AG04450 (cell line): ENCODE measurements around the gene NTF4. TPM values are rescaled to one million over a fixed set of nuclear protein-coding genes. Genes with fewer than 3 reads are reported as not detected.
"Not testable (repeated sequence)": the region's sequence is repeated elsewhere in the genome, so short reads cannot be mapped to it uniquely, and the experiment has no call there.

Experiments
- CTCF ChIA-PET: fragments of 300-600, 350-600 bp; formaldehyde crosslinking; extraction: SDS; loops from one replicate; lab custom pipeline; 2022; ENCODE audit warnings: antibody characterized with exemption, inconsistent platforms; lab: Charles Lee
- POLR2A ChIA-PET: fragments of 350-600 bp; formaldehyde crosslinking; extraction: SDS; loops from one replicate; lab custom pipeline; 2021; ENCODE audit warnings: antibody characterized with exemption, inconsistent platforms; lab: Yijun Ruan, JAX
- DNase-seq: peaks from one replicate; pipeline ENCODE4 v3.0.0-alpha.2; 2011; ENCODE audit warnings: low read depth, low spot score
- H3K27ac ChIP-seq: one replicate; pipeline ENCODE4 v1.5.1; 2012; ENCODE audit warnings: low read depth, low read length, control low read depth
- H3K27me3 ChIP-seq: one replicate; pipeline ENCODE4 v1.6.0; 2012; ENCODE audit warnings: low read length; ENCODE audit not compliant: control insufficient read depth, insufficient read depth
- H3K4me3 ChIP-seq: 2 replicates; pipeline ENCODE4 v1.5.1; 2011; ENCODE audit warnings: mild to moderate bottlenecking, low read depth, low read length, control low read depth
- H3K9me3 ChIP-seq: 2 replicates; pipeline ENCODE4 v1.5.1; 2012; ENCODE audit warnings: low read length; ENCODE audit not compliant: control insufficient read depth, insufficient read depth
- CTCF ChIP-seq: IDR thresholded peaks from 2 replicates; pipeline ENCODE4 v1.5.1; 2011; ENCODE audit warnings: low read depth, low read length, control low read depth, inconsistent platforms
- polyA plus RNA-seq: library from polyadenylated mRNA; depleted of rRNA; stranded (reverse); fragments of >200 nt; gene quantifications from 2 replicates; pipeline ENCODE4 v1.2.3, GENCODE V29; 2011

NTF4 gene
- polyA plus RNA-seq, 1 experiment, result 0.09 TPM

DNA sequence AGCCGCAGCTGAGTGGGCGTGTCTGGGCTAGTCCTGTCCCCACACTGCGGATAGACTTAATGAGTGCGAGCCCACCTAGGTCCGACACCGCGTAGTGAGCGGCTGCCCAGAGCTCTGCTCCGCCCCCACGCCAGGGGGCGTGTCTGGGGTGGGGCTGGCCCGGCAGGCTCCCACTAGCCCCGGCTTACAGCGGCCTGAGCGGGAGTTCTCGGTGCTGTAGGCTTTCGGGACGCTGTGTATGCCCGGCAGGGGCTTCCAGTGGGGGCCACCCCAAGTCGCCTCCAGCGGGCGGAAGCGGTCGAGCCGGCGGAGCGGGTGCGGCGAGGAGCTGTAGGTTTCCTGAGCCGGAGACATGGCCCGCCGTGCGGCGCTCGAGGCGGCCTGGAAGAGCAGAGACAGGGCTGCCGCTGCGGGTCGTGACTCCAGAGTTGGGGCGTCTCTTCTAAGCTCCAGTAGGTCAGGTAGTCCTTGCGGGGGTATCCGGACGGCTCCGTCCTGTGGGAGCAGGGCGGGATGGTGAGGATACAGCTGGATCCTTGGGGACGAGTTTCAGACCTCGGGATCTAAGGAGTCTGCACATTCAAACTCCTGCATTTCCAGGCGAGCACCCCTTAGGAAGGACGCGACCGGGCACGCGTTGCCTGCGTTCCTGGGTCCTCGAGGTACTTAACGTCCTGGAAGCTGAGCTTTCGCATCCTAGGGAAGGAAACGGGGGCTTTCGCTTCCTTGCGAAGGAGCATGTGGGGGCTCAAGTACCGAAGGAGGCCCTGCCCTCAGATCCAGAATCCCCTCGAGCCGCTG, 8.3 kb downstream of the NTF4 start:
- TF ChIP-seq CTCF, result peak; percentile 33; the same call in 1 of the 2 replicates
- no peaks in the 10 kb centered on the region for H3K27me3 ChIP-seq
- POLR2A ChIA-PET, result interaction anchor here (0.5 to 0.6 kb wide), 3 partner anchors 8 to 306 kb away, joined by 3 to 4 read pairs (median 3); partner anchors contain the start of genes NTF4 and TEAD2
- CTCF ChIA-PET, result interaction anchor here (0.5 to 2.4 kb wide), 9 partner anchors 13 to 666 kb away, joined by 3 to 18 read pairs (median 6); partner anchors contain the start of genes GYS1 and RUVBL2
- no peaks in the 10 kb centered on the region; the same call in 1 of the 2 replicates for H3K9me3 ChIP-seq
- H3K27ac ChIP-seq, result no peak overlapping the region
- no peak for DNase-seq
- peak overlapping the region; percentile 64 for H3K4me3 ChIP-seq

- H3K27ac ChIP-seq, DNase-seq, H3K9me3 ChIP-seq, H3K4me3 ChIP-seq, H3K27me3 ChIP-seq: not testable (repeated sequence)
- CTCF ChIA-PET, result interaction anchor here (1.4 kb wide), 2 partner anchors 51 to 52 kb away, joined by 3 read pairs; no protein-coding TSS in a partner anchor
- POLR2A ChIA-PET, result interaction anchor here (0.6 kb wide), 1 partner anchor 1534 kb away, joined by 3 read pairs; no protein-coding TSS in a partner anchor
Observed at GRCh38 chr19:49050376-49051033, 14.1 kb downstream of the NTF4 start.

DNA sequence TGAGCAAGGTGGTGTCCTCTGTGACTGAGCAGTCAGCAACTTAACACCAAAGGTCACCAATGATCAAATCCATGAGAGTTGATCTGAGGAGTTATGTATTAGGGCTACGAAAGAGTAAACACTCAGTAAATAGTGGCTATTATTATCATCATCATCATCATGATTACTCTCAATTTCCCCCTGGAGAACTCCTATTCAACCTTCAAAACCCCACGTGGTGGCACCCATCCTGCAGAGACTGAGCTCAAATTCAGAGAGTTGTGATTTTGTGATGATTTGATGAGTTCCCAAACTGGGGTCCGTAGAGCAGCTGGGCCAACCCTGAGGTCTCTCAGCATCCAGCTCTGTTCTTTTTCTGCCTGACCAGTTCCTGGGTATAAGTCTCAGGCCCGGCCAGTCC, 14.8 kb downstream of the NTF4 start:
- POLR2A ChIA-PET, DNase-seq, H3K9me3 ChIP-seq, H3K27me3 ChIP-seq, CTCF ChIA-PET, H3K27ac ChIP-seq, H3K4me3 ChIP-seq: not testable (repeated sequence)

GRCh38 chr19:49049011-49049410, 15.6 kb downstream of the NTF4 start, which contains the start of gene CGB8:
Gene CGB8, minus strand, starts transcription at chr19:49049111. Its CDS starts 372 bp downstream, at chr19:49048739.
- DNase-seq, H3K27ac ChIP-seq, H3K4me3 ChIP-seq, POLR2A ChIA-PET, H3K9me3 ChIP-seq, H3K27me3 ChIP-seq, CTCF ChIA-PET: not testable (repeated sequence)

DNA sequence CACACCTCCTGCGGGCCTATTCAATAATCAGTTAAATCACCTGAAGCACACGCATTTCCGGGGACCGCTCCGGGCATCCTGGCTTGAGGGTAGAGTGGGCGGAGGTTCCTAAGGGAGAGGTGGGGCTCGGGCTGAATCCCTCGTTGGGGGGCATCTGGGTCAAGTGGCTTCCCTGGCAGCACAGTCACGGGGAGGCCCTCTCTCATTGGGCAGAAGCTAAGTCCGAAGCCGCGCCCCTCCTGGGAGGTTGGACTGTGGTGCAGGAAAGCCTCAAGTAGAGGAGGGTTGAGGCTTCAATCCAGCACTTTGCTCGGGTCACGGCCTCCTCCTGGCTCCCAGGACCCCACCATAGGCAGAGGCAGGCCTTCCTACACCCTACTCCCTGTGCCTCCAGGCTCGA, 21.1 kb downstream of the NTF4 start, which contains the start of gene CGB5:
Gene CGB5, plus strand, starts transcription at position 301 of the 400 bp plus-strand sequence. CDS start 362 bp downstream, outside the sequence.
- DNase-seq, H3K9me3 ChIP-seq, CTCF ChIA-PET, POLR2A ChIA-PET, H3K4me3 ChIP-seq, H3K27me3 ChIP-seq, H3K27ac ChIP-seq: not testable (repeated sequence)

GRCh38 chr19:49042666-49043065, 22.0 kb downstream of the NTF4 start:
- POLR2A ChIA-PET, H3K9me3 ChIP-seq, H3K27me3 ChIP-seq, H3K4me3 ChIP-seq, CTCF ChIA-PET, DNase-seq, H3K27ac ChIP-seq: not testable (repeated sequence)

DNA sequence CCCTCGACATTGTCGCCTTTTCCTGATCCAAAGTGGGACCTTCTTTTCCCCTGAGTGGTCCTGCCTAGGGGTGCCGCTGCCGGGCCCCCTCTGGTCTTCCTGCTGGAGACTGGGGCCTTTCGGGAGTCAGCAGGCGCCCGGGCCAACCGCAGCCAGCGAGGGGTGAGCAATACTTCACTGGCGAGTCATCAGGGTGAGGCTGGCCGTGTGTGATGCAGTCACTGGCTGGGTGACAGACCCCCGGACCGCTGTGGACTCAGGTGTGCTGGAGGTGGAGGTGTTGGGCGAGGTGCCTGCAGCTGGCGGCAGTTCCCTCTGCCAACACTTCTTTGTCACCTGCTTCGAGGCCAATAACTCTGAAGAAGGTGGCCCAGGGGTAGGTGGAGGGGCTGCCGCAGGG, 22.4 kb downstream of the NTF4 start:
- H3K27ac ChIP-seq, result no peak overlapping the region
- no peak overlapping the region for H3K4me3 ChIP-seq
- H3K27me3 ChIP-seq, result no peaks in the 10 kb centered on the region
- no peaks in the 10 kb centered on the region for H3K9me3 ChIP-seq
- DNase-seq, result no peak
- no peak for TF ChIP-seq CTCF
- POLR2A ChIA-PET, result no interaction called here
- CTCF ChIA-PET, result no interaction called here

DNA sequence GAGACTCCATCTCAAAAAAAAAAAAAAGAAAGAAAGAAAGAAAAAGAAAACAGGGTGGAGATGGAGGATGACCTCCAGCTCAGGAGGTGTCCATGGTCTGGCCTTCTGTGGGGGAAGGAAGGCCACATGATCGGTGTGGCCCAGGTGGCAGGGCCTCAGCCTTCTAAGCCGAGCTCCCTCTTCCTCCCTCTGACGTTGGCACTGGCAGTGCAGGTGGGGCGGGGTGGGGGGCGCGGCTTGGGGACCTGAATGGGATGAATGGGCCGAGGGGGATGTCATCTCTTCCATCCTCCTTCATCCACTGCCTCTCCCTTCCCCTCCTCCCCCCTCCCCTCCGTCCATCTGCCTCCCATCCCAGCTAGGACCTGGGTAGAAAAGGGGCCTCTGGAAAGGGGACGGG, 24.9 kb downstream of the NTF4 start:
- H3K27ac ChIP-seq, H3K9me3 ChIP-seq, H3K4me3 ChIP-seq, DNase-seq, CTCF ChIA-PET, POLR2A ChIA-PET, H3K27me3 ChIP-seq: not testable (repeated sequence)

- CTCF ChIA-PET, H3K9me3 ChIP-seq, H3K27ac ChIP-seq, H3K4me3 ChIP-seq, POLR2A ChIA-PET, H3K27me3 ChIP-seq: not testable (repeated sequence)
- peak; percentile 42 for DNase-seq
Observed at GRCh38 chr19:49038557-49039276, 25.9 kb downstream of the NTF4 start.
